Stimulated activated CD4-positive, alpha-beta T cell treated with anti-CD3 and anti-CD28 coated beads, Interleukin-4, amount 100 ng/mL, for 4 hours (primary cell): Measurements from ENCODE around the gene HBZ.
"Not testable (repeated sequence)": the region's sequence is repeated elsewhere in the genome, so short reads cannot be mapped to it uniquely, and the experiment has no call there.

ENCODE experiments used
- DNase-seq, 2 experiments: peaks; one replicate each; pipeline ENCODE4 v3.0.0-alpha.2; 2020

HBZ gene

GRCh38 chr16:140175-140857 lies 12.1 kb upstream of the HBZ start:
- DNase-seq: no peak

GRCh38 chr16:142405-142967 lies 10.0 kb upstream of the HBZ start:
- DNase-seq: no peak

- DNase-seq: no peak
These were observed 9.4 kb upstream of the HBZ start for GRCh38 chr16:143047-143446.

- DNase-seq: no peak
These were observed 9.0 kb upstream of the HBZ start for GRCh38 chr16:143456-143855.

- DNase-seq: no peak
These were observed 7.6 kb upstream of the HBZ start for GRCh38 chr16:144797-145252.

- DNase-seq: no peak
These were observed 5.8 kb upstream of the HBZ start for GRCh38 chr16:146646-147045.

GRCh38 chr16:149024-149660 lies 3.3 kb upstream of the HBZ start:
- DNase-seq: no peak

- DNase-seq: not testable (repeated sequence)
These were observed 681 bp downstream of the HBZ start for GRCh38 chr16:153129-153521.

- DNase-seq: not testable (repeated sequence)
These were observed 1.2 kb downstream of the HBZ start for GRCh38 chr16:153550-154216.

GRCh38 chr16:154217-155030 lies 2.0 kb downstream of the HBZ start:
- DNase-seq: no peak

- no peak for DNase-seq
These were observed 2.6 kb downstream of the HBZ start for GRCh38 chr16:155031-155398.

- DNase-seq: no peak
These were observed 6.8 kb downstream of the HBZ start for GRCh38 chr16:159136-159849.

- not testable (repeated sequence) for DNase-seq
These were observed 7.8 kb downstream of the HBZ start for GRCh38 chr16:160242-160641.

GRCh38 chr16:160691-161190 lies 8.3 kb downstream of the HBZ start:
- DNase-seq: no peak

- no peak for DNase-seq
These were observed 10.0 kb downstream of the HBZ start for GRCh38 chr16:162271-162991.

- not testable (repeated sequence) for DNase-seq
These were observed 10.7 kb downstream of the HBZ start for GRCh38 chr16:163139-163538.

GRCh38 chr16:163696-164095 lies 11.3 kb downstream of the HBZ start:
- DNase-seq: not testable (repeated sequence)

- not testable (repeated sequence) for DNase-seq
These were observed 11.8 kb downstream of the HBZ start for GRCh38 chr16:164134-164823.

GRCh38 chr16:164827-165538 lies 12.5 kb downstream of the HBZ start:
- no peak for DNase-seq
